Skeletal muscle tissue (tissue), 4 donors: ENCODE measurements around the gene RXRA. TPM values are rescaled to one million over a fixed set of nuclear protein-coding genes. Genes with fewer than 3 reads are reported as not detected.

Experiments
- H3K27ac ChIP-seq: one replicate; pipeline ENCODE4 v1.7.0; 2013; ENCODE audit warnings: mild to moderate bottlenecking, low read depth, low read length, inconsistent platforms
- H3K27me3 ChIP-seq, 3 donors: one replicate each; pipeline ENCODE4 v1.7.0; 2013; ENCODE audit warnings: low read length in 3 of 3; ENCODE audit not compliant: control insufficient read depth in 3 of 3, insufficient read depth in 3 of 3
- H3K36me3 ChIP-seq, 3 donors: one replicate each; pipeline ENCODE4 v1.7.0; 2013; ENCODE audit warnings: low read length in 3 of 3; ENCODE audit not compliant: control insufficient read depth in 3 of 3, insufficient read depth in 3 of 3
- H3K4me1 ChIP-seq, 3 donors: one replicate each; pipeline ENCODE4 v1.7.0; 2013; ENCODE audit warnings: low read length in 3 of 3, mild to moderate bottlenecking in 3 of 3; ENCODE audit not compliant: control insufficient read depth in 3 of 3, insufficient read depth in 3 of 3
- H3K4me3 ChIP-seq, 3 donors: one replicate each; pipeline ENCODE4 v1.7.0; 2013; ENCODE audit warnings: low read length in 3 of 3
- H3K9ac ChIP-seq, 3 donors: one replicate each; pipeline ENCODE4 v1.7.0; 2013; ENCODE audit warnings: low read length in 3 of 3, mild to moderate bottlenecking in 3 of 3, moderate library complexity in 2 of 3, low read depth in 1 of 3
- H3K9me3 ChIP-seq, 3 donors: one replicate each; pipeline ENCODE4 v1.7.0; 2013; ENCODE audit warnings: low read length in 3 of 3; ENCODE audit not compliant: control insufficient read depth in 3 of 3
- total RNA-seq: library from RNA; depleted of rRNA; stranded (reverse); fragments of >200 nt; gene quantifications from one replicate; pipeline ENCODE4 v1.2.3, GENCODE V29; 2014
- donor health status: Osteomylitis.

RXRA gene
- total RNA-seq, 1 donor from 2014 or later: 11.5 TPM

DNA sequence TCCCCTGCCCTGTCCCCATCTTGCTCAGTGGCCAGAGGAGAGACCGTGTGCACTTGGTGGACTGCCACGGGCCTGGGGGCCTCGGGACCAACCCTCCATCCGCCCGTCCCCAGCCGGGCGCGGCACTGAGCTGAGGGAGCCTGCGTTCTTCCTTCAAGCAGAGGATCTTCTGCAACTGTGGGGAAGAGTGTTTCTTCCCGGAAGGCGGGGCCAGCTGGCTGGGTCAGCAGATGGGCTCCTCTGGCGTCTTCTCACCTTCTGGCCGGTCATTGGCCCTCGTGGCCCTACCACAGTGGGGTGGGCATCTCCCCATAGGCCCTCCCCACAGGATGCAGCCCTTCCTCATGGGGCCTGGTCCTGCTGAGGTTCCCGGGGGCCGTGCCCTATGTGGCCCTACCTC lies 17.4 kb downstream of the RXRA start:
- Histone ChIP-seq H3K27me3 (no peaks in the 10 kb centered on the region), H3K4me3 (peak overlapping the region in 2 of 3 donors; percentile 14 to 29), H3K4me1 (peaks cover 98 to 100% (median 100%) of the 10 kb centered on the region in 3 donors), H3K9ac (peak overlapping the region in 2 of 3 donors; percentile 20 to 68), H3K9me3 (no peaks in the 10 kb centered on the region), H3K27ac (peak overlapping the region; percentile 4), H3K36me3 (no peaks in the 10 kb centered on the region)

- peak overlapping the region; percentile 20 to 68 (median 51) for H3K9ac ChIP-seq
- peaks cover 98 to 100% (median 100%) of the 10 kb centered on the region in 3 donors for H3K4me1 ChIP-seq
- no peaks in the 10 kb centered on the region for H3K9me3 ChIP-seq
- no peaks in the 10 kb centered on the region for H3K27me3 ChIP-seq
- H3K4me3 ChIP-seq: peak overlapping the region in 2 of 3 donors; percentile 14 to 29
- H3K27ac ChIP-seq: peak overlapping the region; percentile 16
- no peaks in the 10 kb centered on the region for H3K36me3 ChIP-seq
Observed at GRCh38 chr9:134344068-134344799, 18.0 kb downstream of the RXRA start.

DNA sequence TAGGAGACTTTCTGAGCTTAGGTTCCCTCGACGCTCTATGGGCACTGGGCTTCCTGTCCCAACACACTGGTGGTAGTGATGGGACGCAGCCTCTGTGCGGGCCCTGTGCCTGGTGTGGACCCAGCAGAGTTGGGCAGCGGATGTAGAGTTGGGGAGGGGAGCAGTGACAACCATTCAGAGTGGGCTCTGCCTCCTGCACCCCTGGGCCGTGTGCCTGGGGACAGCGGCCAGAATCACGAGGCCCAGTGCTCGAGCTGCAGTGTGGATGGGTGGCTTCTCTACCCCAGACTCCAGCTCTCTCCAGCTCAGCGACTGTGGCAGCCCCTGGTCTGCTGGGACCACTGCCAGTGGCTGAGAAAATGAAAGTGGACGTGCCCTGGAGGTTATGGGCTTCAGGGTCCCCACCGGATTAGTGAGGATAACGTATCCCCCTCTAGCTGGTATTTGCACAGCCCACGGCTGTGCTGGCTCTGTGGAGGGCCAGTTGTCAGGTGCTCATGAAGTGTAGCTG lies 18.6 kb downstream of the RXRA start:
- H3K9me3 ChIP-seq: no peaks in the 10 kb centered on the region

DNA sequence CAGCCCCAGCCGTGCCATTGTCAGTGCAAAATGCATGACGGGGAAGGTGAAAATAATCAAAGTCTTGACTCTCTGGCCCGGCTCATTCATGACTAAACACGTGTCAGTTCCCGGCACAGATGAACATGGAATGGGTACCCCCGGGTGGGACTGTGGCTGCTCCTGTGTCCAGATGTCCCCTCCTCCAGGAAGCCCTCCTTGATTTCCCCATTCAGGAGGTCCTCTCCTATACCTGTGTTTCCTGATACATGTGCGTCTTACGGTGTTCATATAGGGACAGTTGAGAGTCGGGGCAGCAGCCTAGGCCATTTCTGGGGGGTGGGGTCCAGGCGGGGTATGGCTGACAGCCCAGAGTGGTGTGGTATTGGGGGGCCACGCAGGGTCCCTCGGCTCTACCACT lies 19.5 kb downstream of the RXRA start:
- H3K9ac ChIP-seq: peak overlapping the region in 1 of 3 donors; percentile 57
- no peaks in the 10 kb centered on the region for H3K36me3 ChIP-seq
- H3K4me1 ChIP-seq: peaks cover 97 to 100% (median 99%) of the 10 kb centered on the region in 3 donors
- H3K27ac ChIP-seq: no peak overlapping the region
- no peaks in the 10 kb centered on the region for H3K27me3 ChIP-seq
- no peaks in the 10 kb centered on the region for H3K9me3 ChIP-seq
- peak overlapping the region in 1 of 3 donors; percentile 29 for H3K4me3 ChIP-seq

More for the DNA sequence above, 18.6 kb downstream of the RXRA start:
- Histone ChIP-seq H3K4me1 (peaks cover 97 to 100% (median 99%) of the 10 kb centered on the region in 3 donors), H3K4me3 (peak overlapping the region in 1 of 3 donors; percentile 24), H3K9ac (peak overlapping the region in 2 of 3 donors; percentile 38 to 68), H3K27ac (peak overlapping the region; percentile 16), H3K36me3 (no peaks in the 10 kb centered on the region), H3K27me3 (no peaks in the 10 kb centered on the region)

DNA sequence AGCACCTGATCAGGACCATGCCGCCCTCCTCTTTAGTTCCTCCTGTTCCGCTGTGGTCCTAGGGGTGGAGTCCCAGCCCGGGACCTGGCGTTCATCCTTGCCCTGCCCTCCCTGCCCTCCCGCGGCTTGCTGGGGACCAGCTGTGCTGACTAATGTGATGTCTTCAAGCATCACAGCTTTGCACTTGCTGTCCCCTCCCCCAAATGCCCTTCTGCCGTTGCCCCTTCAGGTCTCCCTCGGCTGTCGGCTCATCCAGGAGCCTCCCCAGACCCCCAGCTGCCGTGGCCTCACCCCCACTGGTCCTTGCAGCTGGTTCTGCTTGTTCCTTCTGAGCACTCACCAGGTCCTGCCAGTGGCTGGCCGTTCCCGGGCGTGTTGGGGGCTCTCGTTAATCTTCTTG lies 19.9 kb downstream of the RXRA start:
- no peaks in the 10 kb centered on the region for H3K9me3 ChIP-seq
- no peak overlapping the region for H3K27ac ChIP-seq
- H3K4me1 ChIP-seq: peaks cover 97 to 100% (median 99%) of the 10 kb centered on the region in 3 donors
- no peaks in the 10 kb centered on the region for H3K36me3 ChIP-seq
- H3K9ac ChIP-seq: peak overlapping the region in 1 of 3 donors; percentile 57
- H3K4me3 ChIP-seq: peak overlapping the region in 1 of 3 donors; percentile 29
- H3K27me3 ChIP-seq: no peaks in the 10 kb centered on the region

- Histone ChIP-seq H3K9me3 (no peaks in the 10 kb centered on the region), H3K27ac (no peak overlapping the region), H3K4me1 (peaks cover 97 to 100% (median 99%) of the 10 kb centered on the region in 3 donors), H3K27me3 (no peaks in the 10 kb centered on the region), H3K4me3 (no peak overlapping the region), H3K9ac (peak overlapping the region in 1 of 3 donors; percentile 74), H3K36me3 (no peaks in the 10 kb centered on the region)
Observed at GRCh38 chr9:134346840-134347583, 20.8 kb downstream of the RXRA start.

DNA sequence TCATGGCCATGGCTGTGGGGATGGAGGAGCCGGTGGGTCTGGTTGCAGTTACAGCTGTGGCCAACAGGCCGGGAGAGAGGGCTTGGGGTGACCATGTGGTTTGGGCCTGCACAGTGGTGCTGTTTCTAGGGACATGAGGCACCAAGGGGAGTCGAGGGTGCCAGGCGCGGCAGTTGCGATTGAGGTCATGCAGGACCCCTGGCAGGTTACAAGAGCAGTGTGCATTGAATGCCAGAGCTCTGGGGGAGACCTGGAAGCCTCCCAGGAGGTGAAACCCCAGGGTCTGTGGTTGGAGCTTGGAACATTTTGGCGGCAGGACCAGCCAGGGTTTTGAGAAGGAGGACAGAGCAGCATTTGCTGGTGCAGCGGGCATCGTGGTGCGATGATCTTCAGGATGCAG lies 21.7 kb downstream of the RXRA start:
- no peaks in the 10 kb centered on the region for H3K9me3 ChIP-seq
- peaks cover 96 to 100% (median 99%) of the 10 kb centered on the region in 3 donors for H3K4me1 ChIP-seq
- H3K36me3 ChIP-seq: no peaks in the 10 kb centered on the region
- H3K4me3 ChIP-seq: peak overlapping the region in 2 of 3 donors; percentile 13 to 19
- no peak overlapping the region for H3K27ac ChIP-seq
- H3K27me3 ChIP-seq: no peaks in the 10 kb centered on the region
- peak overlapping the region in 2 of 3 donors; percentile 20 to 74 for H3K9ac ChIP-seq

DNA sequence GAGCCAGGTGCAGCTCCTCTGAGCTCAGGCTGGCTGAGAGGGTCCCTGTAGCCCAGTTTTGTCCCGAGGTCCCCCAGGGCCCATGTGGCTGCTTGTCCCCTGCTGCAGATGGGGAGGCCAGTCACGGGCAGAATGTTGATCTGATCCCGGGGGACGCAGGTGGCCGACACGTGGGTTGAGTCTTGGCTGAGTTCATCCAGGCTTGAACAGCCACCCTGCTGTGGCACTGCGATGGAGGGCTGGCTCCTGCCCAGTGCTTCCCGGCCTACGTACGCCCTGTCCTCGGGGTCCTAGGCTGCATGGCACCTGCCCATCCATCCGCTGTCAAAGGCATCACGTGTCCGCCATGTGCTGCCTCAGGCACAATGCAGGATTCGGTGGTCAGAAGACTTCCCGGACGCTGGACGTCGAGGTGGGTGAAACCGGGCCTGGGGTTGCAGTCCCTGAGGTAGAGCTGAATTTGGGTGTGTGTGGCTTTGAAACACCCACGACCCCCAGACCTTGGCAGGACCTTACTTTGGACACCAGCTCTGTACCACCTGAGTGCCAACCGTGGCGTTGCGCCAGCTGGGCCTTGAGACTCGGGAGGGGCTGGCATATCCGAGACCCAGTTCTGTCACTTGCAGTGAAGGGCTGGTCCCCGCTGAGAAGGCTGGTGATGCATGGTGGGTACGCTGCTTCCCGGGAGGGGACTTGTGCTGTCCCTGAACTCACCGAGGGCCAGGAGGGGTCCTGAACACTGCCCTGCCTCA lies 22.3 kb downstream of the RXRA start:
- no peaks in the 10 kb centered on the region for H3K27me3 ChIP-seq
- H3K4me1 ChIP-seq: peaks cover 96 to 100% (median 99%) of the 10 kb centered on the region in 3 donors
- no peak overlapping the region for H3K27ac ChIP-seq
- peak overlapping the region in 1 of 3 donors; percentile 74 for H3K9ac ChIP-seq
- H3K9me3 ChIP-seq: no peaks in the 10 kb centered on the region
- peak overlapping the region in 1 of 3 donors; percentile 19 for H3K4me3 ChIP-seq
- no peaks in the 10 kb centered on the region for H3K36me3 ChIP-seq

GRCh38 chr9:134349936-134350335 lies 23.7 kb downstream of the RXRA start:
- no peaks in the 10 kb centered on the region for H3K9me3 ChIP-seq
- H3K36me3 ChIP-seq: no peaks in the 10 kb centered on the region
- peaks cover 96 to 100% (median 99%) of the 10 kb centered on the region in 3 donors for H3K4me1 ChIP-seq
- H3K4me3 ChIP-seq: no peak overlapping the region
- H3K9ac ChIP-seq: peak overlapping the region in 1 of 3 donors; percentile 74
- H3K27me3 ChIP-seq: no peaks in the 10 kb centered on the region
- H3K27ac ChIP-seq: no peak overlapping the region
